Midbrain (tissue), 1 donor: ENCODE measurements around the gene AKT2.

Experiments
- DNase-seq: peaks from one replicate; lab custom pipeline; 2025; lab: John Stamatoyannopoulos, UW

Gene AKT2

DNA sequence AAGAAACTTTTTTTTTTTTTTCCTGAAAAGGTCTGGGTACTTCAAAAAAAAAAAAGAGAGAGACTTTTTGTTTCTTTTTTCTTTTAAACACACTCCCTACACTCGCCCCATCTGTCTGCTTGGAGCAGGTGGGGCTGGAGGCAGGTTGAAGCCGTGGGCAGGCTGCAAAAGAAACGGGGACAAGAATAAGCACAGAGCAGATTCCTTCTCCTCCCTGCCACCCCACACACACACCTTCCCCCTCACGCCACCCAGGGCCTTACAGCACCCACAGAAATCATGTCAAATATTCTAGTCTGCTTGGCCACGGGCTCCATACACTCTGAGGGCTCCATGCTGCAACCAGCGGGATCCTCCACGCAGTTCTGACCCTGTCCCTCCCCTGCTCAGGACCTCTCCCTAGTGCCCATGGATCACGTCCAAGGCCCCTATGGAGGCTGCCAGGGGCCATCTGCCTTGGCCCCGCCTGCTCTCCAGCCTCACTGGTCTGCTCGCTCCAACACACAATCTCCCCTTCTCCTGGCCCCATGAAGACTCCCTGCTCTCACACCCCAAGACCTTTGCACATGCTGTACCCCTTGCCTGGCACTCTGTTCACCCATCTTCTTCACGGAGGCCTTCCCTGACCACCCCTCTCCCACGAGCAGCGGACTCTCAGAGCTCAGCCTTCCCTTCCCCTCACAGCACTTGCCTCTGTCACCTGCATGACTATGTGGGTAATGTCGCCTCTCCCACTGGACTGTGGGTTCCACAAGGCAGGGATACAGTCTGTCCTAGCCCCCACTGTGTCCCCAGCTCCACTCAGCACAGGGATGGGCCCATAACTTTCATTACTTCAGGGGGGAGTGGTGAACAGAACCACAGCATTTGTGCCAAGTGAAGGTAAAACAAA, 11.4 kb downstream of the AKT2 start:
- DNase-seq, result no peak

DNA sequence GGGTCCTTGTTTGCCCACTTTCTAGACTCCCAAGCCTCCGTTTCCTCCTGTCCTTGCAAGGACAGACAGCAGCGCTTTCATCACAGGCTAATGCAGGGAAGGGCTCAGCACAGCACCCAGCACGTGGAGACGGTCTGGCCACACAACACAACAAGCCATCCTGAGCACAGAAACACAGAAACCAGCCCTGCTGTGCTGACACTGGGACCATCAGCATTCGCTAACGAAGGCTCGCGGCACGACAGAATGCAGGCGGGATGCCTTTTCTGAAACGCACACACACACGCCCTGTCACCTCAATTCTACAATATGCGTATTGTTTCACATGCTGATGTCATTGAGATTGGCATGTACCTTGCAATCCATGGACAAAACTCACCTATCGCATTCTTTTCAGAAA, 12.9 kb downstream of the AKT2 start:
- no peak for DNase-seq

DNA sequence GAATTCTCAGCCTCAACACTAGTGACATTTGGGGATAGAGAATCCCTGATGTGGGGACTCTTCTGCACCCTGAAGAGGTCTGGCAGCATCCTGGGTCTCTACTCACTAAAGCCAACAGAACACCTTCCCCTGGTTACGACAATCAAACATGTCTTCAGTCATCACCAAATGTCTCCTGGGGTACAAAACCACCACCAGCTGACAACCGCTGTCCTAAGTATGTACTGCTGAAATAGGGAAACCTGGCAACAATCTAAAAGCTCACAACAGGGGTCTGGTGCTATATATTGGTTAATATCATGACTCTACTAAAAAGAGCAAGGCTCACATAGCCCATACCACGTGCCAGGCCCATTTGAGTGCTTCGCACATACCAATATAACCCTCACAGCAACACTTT, 13.4 kb downstream of the AKT2 start:
- no peak for DNase-seq

DNA sequence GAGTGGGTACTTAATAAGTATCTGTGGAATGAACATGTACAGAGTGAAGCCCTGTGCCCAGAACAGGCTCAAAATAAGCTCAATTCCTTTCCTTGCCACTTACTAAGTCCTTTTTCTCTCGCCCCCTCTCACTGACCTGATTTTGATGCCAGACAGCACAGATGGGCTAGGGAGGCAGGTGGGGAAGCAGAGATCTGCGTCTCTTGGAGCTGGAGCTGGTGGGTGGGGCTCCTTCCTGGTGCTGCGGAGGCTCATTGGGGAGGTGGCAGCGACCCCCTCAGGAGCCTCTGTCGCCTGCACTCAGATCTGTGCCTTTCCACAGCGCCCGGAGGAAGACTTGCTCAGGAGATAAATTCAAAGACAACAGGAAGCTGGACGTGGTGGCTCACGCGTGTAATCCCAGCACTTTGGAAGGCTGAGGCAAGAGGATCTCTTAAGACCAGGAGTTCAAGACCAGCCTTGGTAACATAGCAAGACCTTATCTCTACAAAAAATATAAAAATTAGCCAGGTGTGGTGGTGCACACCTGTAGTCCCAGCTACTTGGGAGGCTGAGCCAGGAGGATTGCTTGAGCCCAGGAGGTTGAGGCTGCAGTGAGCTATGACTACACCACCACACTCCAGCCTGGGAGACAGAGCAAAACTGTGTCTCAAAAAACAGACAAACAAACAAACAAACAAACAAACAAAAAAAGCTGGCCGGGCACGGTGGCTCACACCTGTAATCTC, 14.6 kb downstream of the AKT2 start:
- no peak for DNase-seq

DNA sequence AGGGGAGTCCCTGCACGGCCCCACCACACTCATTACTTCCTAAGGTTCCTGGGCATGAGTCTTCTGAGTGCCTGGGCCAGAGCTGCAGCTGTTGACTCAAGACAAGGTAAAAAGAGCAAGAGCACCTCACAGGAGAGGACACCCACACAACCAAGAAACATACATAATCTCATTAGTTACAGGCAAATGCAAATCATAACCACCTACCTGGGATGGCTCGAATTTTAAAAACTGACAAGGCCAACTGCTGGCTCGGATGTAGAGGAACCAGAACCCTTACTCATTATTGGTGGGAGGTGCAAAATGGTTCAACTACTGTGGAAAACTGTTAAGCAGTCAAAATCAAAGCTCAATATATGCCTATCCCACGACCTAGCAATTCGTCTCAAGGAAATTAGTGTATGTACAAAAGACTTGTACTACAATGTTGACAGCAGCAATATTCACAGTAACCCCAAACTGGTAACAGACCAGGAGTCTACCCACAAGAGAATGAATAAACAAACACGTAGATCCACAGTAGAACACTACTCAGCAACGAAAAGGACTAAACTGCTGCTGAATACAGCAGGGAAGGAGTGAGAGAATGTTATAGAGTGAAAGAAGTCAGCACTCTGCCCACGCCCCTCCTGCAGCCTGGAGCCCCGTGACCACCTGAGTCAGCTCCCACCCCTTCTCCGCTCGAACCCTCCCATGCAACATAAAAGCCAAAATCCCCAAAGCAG, 15.8 kb downstream of the AKT2 start:
- no peak for DNase-seq

DNA sequence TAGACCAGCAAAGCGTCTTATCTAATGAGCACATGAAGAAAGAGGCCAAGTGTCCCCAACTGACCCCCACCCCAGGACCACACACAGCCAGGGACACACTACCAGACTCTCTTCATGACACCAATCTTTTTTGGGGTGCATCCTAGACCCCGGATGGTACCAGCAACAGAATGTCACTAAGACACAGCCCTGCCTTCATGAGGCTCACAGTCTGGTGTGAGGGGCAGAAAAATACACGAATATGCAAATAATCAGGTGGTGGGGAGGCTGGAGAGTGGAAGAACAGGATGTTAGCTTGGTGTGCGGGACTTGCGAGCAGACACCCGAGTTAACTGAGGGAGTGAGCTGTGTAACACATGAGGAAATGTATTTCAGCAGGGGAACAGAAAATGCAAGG, 17.5 kb downstream of the AKT2 start:
- DNase-seq, result no peak

DNA sequence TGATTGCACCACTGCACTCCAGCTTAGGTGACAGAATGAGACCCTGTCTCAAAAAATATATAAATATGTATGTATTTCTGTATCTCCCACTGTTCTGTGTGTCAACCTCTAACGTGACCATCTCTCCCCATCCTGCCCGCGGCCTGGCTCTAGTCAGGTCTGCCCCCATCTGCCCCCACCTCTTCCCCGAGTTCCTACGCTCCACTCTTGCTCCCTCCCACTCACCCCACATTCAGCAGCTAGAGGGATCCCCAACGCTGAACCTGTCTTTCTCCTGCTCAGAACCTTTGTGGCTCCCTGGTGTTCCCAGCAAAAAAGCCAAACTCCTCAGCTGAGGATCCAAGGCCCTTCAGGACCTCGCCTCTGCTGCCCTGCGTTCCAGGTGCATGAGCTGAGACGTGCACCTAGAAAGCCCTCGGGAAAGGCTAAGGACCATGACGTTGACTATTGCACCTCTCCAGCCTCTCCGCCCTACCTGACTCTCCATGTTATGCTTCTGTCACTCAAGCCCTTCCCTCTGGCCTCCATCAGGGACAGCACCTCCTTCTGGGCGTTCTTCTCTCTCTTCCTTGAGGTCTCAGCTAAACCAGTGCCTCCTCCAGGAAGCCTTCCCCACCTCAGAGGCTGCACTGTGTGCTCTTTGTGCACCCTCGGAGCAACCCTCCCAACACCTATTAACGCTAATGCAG, 18.1 kb downstream of the AKT2 start:
- no peak for DNase-seq

DNA sequence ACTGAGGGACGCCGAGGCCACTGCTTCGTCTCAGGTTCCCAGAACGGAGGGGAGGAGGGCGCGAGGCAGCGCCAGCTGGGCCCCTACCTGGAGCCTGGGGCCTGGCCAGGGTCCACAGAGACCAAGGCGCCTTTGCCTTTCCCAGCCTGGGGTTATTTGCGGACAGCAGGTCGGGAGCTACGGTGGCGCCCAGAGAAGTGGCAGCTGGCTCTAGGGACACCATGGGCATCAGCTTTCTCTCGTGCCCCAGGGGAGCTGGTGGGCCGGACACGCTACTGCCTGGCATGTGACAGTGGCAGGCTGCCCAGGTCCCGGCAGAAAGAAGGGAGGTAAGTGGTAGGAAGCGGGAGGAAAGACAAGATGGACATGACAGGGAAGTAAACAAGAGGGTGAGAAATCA, 19.0 kb downstream of the AKT2 start:
- DNase-seq, result no peak

DNA sequence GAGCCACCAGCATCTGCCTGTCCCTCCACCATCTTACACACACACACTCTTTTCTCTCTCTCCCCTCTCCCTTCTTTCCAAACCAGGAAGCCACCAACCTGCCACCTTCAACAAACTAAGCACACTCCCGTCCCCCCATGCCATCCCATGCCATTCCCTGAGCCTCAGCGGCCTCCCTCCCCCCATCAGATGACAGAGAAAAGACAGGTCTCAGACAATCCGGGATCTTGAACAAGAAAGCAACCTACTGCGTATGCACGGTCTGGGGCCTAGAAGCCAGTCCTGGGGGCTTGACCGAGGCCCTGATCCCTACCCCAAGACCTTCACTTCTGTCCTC, 19.4 kb downstream of the AKT2 start:
- DNase-seq, result no peak

DNA sequence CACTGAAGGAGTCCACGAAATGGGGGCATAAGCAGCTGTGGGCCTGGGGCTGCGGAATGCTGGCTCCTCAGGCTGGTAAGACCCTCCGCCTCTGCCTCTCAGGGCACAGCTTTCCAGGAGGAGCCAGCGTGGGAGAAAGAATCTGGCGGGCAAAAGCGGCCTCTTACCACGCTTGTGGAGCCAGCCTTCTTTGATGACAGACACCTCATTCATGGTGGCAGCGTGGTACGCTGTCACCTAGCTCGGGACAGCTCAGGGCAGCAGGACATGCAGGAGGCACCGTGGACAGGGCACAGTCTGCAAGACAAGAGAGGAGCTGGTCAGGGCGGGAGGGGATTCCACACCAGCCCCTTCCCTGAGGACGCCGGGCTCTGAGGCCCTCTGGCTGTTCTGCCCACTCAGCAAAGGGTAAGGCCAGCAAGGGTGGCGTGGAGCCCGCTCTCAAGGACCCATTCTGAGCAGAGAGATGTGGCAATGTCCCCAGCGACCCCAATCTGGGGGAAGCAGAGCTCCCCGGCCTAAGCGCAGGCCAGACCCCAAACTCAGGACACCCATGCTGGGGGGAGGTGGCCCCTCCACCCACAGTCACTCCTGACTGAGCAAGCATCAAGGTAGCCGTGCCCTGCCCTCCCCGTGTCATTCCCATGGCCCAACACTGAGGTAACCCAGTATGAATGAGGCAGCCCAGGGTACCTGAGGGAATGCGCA, 19.9 kb downstream of the AKT2 start:
- no peak for DNase-seq

DNA sequence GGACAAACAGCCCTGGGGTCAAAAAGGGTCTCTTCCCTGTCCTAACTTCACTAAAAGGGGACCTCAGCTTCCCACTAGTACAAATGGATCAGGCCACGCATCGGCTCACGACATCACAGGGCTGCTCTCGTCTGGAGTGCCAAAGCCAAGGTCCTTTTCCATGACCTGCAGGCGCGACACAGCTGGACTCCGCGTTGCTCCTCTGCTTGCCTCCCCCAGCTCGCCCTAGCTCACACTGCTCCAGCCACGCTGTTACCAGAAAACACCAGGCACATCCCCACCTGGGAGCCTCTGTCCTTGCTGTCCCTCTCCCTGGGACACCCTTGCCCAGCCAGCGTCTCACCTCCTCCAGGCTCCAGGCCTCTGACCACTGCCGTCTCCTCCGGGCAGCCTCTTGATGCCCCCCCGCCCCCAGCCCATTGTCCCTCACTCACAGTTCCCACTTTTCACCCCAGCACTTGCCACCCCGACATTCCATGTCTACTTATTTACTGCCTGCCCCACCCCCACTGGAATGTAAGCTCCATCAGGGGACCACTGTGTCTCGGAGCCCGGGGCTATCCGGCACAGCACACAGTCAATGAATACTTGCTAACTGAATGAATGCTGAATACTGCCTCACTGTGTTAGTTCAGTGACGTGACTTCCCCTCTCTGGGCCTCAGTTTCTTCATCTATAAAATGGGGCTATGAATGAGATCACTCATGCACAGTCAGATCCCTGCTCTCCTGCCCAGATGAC, 20.7 kb downstream of the AKT2 start:
- no peak for DNase-seq

DNA sequence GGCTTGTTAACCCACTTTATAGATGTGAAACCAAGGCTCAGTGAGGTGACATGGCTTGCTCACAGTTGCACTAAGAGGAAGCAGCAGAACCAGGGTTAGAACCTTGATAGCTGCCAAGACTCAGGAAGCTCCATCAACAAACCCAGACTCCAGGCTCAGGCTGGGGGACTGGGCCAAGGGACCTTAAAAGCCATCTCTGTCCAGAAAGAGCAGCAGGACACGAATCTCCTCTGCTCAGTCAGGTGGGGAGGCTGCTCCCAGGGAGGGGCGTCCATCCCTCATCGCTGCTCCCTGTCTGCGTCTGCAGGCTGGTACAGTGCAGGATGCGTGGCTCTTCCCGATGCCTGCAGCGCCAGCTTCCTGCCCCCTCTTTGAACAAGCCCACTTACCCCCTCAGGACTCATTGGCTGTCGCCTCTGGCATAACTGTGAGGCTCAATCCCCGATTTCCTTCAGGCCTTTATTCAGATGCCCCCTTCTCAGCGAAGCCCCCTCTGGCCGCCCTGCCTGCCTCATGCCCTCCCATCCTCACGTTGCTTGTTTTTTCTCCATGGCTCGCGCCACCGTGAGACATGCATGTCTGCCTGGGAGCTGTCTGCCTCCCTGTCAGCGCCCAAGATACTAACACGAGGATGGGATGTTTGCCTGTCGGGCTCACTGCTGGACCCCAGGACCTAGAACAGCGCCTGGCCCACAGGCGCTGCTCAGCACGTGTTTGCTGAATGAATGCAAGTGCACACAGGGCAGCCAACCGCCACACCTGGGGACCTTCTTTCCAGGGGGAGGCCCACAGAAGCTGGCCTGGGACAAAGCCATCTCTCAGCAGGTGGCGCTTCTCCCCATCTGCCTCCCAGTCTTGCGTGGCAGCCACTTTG, 21.5 kb downstream of the AKT2 start:
- no peak for DNase-seq

DNA sequence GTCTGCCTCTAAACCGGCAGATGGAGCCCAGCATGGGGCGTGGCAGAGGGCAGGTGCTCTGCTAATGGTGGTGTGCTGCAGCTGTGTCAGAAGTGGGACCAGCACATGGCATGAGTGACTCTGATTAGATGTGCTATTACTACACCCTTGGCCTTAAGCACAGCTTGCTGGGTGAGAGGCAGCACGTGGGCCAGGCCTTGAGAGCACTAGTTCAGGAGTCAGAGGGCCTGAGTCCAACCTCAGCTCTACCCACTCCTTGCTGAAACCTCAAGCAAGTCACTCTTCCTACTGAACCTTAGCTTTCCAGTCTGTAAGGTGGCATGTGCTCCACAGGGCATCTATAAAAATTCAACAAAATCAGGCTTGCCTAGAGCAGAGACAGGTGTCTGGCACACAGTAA, 22.7 kb downstream of the AKT2 start:
- no peak for DNase-seq

DNA sequence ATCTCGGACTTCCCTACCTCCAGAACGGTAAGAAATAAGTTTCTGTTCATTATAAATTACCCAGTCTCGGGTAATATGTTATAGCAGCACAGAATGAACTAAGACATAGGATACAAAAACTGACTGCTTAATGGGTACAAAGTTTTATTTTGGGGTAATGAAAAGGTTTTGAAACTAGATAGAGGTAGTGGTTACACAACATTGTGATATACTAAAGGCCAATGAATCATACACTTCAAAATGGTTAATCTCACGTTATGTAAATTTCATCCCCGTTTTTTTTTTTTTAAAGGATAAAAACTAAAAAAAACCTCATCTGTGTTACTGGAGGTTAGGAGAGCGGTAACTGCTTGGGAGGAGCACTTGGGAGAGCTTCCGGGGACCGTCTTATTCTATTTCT, 23.5 kb downstream of the AKT2 start:
- no peak for DNase-seq

DNA sequence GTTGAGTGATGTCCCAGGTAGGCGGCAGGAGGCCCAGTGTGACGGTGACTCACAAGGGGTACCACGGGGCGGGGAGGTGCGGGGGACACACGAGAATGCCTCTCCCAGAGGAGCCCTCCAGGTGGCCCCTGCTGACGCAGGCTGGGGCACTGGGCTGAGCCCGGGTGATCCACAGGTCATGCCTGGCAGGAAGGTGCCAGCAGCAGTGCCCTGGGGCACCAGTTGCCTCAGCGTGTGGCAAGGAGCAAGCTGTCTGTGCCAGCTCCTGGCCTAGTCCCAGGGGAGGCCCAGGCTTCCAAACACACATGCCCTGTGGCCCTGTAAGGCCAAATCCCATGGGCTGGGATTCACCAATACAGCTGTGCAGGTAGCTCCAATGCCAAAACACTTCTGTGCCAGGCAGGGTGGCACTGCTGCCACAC, 28.0 kb downstream of the AKT2 start:
- DNase-seq, result no peak

DNA sequence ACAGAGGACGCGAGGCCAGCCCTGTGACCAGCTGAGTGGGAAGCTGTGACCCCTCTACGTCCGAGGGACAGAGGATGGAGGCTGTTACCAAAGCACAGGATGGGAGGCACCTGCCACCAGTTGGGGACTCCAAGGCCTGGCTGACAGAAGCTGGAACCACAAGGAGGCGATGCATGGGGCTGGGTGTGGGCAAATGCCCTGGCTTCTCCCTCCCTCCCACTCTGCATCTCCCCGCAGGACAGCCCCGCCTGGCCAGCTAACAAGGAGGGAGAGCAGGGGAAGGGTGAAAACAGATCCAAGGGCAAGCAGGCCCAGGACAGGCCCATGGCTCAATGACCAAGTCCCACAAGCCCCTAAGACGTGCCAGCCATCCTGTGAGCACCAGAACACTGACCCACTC, 28.6 kb downstream of the AKT2 start:
- no peak for DNase-seq

DNA sequence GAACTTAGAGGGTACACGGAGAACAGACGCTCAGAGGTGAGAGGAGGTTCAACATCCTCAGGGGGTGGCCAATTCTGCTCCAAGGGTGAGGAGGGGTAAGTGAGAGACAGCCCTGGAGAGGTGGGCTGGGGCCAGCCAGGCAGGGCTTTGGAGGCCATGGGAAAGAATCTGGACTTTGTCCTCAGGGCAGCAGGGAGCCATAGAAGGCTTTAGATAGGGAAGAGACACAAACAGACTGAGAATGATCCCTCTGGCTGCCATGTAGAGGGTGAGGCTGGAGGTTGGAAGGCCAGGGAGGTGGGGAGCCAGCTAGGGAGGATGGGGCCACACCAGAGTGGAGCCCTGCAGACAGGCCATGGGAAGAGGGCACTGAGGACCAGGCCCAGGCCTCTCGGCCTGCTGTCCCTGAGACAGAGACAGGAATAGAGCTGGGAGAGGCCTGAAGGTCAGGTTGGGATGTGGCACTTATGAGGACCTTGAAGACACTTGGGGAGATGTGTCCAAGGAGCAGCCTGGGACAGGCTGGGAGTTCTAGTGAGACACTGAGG, 29.5 kb downstream of the AKT2 start:
- DNase-seq, result no peak

DNA sequence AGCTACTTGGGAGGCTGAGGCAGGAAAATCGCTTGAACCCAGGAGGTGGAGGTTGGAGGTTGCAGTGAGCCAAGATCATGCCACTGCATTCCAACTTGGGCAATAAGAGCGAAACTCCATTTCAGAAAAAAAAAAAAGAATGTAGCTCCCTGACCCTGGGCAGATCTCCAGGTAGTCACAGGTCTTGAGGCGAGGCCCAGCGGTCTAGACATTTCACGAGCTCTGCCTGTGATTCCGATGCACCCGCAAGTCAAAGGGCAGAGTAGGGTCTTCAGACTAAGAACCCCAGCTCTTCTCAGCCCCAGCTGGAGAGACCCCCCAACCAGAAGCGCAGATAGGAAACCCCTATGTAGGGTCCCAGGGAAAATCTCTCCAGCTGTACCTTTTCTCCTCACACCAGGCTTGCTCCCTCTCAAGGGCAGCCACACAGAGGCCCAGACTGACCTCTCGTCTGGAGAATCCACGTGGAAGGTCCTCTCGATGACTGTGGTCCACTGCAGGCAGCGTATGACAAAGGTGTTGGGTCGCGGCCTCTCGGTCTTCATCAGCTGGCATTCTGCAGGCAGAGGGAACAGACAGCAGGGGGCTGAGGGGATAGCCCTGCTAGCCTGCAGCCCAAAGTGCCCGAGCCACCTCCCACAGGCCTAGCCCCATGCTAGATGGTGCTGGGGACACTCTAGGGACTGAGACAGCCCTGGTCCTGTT, 30.3 kb downstream of the AKT2 start:
- DNase-seq, result no peak

DNA sequence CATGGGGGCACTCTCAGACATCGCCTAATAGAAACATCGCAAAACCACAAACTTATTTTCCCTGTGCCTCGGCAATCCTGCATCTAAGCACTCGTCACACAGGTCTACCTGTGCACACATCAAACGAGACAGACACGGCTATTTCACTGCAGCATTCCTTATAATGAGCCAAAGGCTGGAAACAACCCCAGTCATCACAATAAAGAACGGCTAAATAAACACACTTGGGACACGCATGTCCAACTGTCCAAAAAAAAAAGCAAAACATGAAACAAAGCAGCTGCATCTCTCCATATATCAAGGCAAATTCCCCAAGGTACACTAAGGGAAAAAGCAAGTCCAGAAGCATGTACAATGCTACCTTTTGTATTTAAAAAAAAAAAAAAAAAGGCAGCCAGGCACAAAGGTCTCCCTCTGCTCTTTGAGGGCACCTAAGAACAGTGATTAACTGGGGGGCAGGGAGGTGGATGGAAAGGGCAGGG, 31.5 kb downstream of the AKT2 start:
- DNase-seq, result no peak
